NK-92 (cell line): ENCODE results near the gene CEP41.

Source experiments
- DNase-seq: peaks from one replicate; lab custom pipeline; 2025; ENCODE audit not compliant: unreplicated experiment; lab: John Stamatoyannopoulos, UW

CEP41 gene

GRCh38 chr7:130372402-130373165, 68.2 kb downstream of the CEP41 start:
- no peak for DNase-seq

GRCh38 chr7:130371046-130371445, 69.8 kb downstream of the CEP41 start:
- no peak for DNase-seq

GRCh38 chr7:130369831-130370550, 70.8 kb downstream of the CEP41 start:
- no peak for DNase-seq

GRCh38 chr7:130369110-130369711, 71.6 kb downstream of the CEP41 start:
- DNase-seq: no peak

GRCh38 chr7:130367836-130368746, 72.7 kb downstream of the CEP41 start:
- DNase-seq: no peak

- no peak for DNase-seq
Measured at GRCh38 chr7:130367088-130367755, 73.6 kb downstream of the CEP41 start.

- DNase-seq: no peak
Measured at GRCh38 chr7:130366564-130366963, 74.3 kb downstream of the CEP41 start.

- DNase-seq: no peak
Measured at GRCh38 chr7:130365511-130366441, 75.0 kb downstream of the CEP41 start.

- DNase-seq: no peak
Measured at GRCh38 chr7:130365088-130365487, 75.7 kb downstream of the CEP41 start.

GRCh38 chr7:130364451-130364850, 76.4 kb downstream of the CEP41 start:
- DNase-seq: no peak

GRCh38 chr7:130363026-130363847, 77.6 kb downstream of the CEP41 start:
- DNase-seq: no peak

- DNase-seq: no peak
Measured at GRCh38 chr7:130362251-130362816, 78.5 kb downstream of the CEP41 start.

- no peak for DNase-seq
Measured at GRCh38 chr7:130361681-130362080, 79.1 kb downstream of the CEP41 start.

- DNase-seq: no peak
Measured at GRCh38 chr7:130360518-130360917, 80.3 kb downstream of the CEP41 start.

GRCh38 chr7:130359276-130359857, 81.4 kb downstream of the CEP41 start:
- DNase-seq: no peak

- DNase-seq: no peak
Measured at GRCh38 chr7:130358471-130358870, 82.3 kb downstream of the CEP41 start.

- no peak for DNase-seq
Measured at GRCh38 chr7:130356876-130357611, 83.8 kb downstream of the CEP41 start.
